GM03348 (cell line): ENCODE measurements around the gene DNAJB8.

Source experiments
- DNase-seq: peaks from one replicate; pipeline ENCODE4 v3.0.0; 2012; ENCODE audit warnings: low spot score

DNAJB8 gene

DNA sequence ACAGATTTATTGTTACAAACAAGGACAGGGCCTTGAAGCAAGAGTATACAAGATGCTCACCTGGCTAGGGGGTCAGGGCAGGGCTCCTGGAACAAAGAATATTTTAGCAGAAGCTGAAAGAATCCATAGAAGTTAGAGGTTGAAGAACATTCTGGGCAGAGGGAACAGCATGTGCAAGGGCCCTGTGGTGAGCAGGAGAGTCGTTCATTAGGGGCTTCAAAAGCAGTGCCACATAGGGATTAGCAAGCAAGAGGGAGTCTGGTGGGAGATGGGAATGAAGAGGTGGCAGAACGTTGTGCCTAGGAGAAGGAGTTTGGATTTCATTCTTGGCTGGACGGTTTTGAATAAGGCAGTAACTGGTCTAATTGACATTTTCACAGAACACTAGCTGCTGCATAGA, 22.9 kb downstream of the DNAJB8 start:
- no peak for DNase-seq

DNA sequence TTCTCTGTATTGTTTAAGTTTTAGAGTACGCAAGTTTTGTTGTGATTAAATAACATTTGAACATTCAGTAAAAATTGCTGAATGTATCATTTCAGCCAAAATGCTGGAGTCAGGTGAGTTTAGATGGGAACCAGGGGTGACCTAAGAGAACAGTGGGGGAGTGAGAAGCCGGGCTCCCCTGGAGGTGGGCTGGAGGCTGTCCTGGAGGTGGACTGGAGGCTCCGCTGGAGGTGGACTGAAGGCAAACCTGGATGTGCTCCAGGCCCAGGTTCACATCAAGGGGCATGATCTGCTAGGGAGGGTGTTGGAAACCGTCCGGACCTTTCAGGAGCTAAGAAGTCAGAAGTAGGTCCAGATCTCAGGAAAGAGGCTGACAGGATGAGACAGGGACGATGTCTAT, 23.7 kb downstream of the DNAJB8 start:
- DNase-seq, result no peak

DNA sequence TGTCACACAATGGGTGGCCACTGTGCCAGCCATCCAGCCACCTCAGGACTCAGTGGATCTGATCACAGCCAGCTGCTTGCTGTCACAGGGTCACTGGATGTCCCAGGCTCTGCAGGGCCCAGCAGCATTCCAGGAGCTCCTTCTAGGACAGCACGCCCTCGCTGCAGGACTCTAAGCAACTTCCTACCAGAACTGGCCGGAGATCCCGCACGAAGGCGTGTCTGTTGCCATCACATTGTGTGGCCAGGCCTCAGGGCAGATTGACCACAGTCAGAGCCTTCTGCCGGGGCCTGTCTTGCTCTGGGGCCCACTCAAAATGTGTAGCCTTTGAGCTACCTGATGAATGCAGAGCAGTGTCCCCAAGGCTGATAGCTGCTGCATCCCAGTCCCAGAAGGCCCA, 24.6 kb downstream of the DNAJB8 start:
- DNase-seq, result no peak

DNA sequence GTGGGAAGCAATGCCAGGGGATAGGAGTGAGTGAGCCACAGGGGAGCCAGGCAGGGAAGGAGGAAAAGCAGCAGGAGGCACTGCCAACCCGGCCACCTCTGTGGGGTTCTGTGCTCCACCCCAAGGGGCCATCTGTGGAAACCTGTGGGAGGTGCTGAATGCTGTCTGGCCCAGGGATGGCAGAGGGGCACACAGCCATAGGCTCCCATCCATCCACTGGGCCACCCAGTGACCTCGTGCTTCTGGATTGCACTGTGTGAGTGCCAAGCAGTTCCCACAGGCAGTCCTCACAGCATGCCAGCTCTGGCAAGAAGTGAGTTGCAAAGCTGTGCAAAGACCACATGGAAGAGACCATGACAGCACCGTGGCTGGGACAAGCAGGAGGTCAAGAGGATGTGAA, 27.5 kb downstream of the DNAJB8 start:
- DNase-seq, result no peak

DNA sequence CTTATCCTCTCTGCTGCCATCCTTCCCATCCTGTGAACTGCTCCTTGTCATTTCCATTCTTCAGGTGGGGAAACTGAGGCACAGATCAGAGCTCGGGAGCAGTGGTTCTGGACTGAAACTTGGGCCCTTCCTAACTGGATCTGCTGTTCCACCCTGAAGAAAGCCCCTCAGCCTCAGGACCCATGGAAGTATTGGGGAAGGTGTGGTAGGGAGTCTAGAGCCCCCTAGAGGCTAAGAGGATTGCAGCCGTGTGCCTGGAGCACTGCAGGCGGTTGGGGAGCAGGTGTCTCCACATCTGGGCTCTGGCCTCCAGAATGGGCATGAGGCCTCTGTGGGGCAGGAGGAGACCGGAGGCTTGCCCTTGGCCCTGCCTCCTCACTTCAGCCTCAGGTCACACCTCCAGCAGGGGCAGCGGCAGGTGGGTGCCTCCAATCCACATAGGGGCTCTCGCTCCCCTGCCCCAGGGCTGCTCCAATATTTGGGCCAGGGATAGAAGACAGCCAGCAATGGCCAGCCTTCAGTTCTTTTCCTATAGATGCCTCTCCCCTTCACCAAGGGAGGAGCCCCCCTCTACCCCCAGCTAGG, 28.1 kb downstream of the DNAJB8 start:
- DNase-seq, result no peak

DNA sequence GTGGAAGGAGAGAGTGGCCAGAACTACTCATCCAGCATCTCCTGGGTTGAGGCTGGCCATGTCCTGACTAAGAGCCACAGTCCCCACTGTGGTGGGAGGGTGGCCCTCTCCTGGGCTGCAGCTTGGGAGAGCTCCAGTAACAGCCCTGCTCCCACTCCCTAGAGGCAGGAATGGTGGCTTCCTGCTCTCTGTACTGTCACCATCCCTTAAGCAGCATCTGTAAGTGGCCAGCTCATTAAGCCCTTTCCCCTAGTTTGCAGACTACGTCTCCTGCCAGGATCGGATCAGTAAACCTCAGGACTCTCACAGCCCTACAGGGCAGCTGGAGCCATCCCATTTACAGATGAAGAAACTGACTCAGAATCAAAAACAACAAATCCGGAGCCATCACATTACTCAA, 30.5 kb downstream of the DNAJB8 start:
- no peak for DNase-seq

DNA sequence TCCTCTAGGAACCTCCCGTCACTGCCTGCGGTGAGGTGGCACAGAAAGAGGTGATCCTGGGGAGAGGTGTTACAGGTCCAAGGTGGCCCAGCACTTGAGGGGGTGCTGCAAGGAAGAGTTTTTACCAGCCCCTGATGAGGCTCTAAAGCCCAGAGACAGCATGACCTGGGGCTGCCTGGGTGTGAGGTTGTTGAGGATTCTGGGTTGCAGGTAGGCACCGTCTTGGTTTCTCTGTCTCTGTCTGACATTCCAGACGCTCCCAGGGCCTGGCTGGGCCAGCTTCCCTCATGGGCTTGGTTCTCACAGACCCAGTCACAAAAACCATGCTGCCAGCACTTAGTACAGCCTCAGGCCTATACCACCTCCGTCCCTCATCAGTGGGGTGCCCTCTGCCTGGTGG, 31.1 kb downstream of the DNAJB8 start:
- no peak for DNase-seq

DNA sequence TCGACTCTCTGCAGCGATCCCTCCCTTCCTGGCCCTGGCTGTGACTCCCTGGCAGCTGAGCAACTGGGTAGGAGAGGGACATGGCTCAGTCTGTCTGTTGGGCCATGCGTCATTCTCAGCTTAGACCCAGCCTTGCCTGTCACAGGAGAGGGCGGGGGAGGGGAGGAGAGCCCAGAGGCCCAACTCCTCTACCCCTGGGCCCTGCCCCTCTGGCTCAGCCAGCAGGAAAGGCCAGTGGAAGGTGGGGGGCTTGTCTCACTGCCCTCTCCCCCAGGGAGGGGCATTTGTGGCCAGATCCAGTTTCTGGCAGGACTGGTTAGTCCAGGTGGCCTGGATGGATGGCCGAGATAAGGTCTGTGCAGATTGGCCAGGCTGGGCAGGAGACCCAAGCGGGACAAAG, 31.6 kb downstream of the DNAJB8 start:
- DNase-seq, result no peak

DNA sequence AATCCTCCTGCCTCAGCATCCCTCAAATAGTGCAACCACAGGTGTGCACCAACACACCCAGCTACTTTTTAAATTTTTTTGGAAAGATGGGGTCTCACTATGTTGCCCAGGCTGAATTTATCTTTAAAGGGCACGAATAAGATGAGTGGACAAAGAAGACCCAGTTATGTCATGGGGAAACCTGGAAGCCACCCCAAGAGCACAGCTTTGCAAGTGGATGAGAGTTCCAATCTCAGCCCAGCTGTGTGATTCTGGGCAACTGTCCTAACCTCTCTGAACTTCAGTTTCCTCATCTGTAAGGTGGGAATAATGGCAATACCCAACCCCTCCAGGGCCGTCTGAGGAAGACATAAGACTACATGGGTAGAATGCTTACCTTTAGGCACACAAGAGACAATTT, 32.2 kb downstream of the DNAJB8 start:
- DNase-seq, result no peak

DNA sequence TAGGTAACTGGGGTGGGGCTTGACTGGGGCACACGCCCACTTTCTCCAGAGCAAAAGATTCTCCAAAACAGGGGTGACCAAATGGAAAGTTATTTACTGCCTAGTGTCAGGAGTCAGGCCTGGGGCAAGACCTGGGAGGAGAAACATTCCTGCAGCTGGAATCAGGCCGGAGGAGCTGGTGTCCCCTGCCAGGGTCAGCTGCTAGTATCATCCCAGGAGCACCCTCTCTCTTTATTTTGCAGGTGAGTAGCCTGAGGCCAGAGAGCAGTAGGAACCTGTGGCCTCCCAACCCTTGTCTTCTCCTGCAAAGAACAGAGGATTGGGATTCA, 32.9 kb downstream of the DNAJB8 start:
- no peak for DNase-seq

DNA sequence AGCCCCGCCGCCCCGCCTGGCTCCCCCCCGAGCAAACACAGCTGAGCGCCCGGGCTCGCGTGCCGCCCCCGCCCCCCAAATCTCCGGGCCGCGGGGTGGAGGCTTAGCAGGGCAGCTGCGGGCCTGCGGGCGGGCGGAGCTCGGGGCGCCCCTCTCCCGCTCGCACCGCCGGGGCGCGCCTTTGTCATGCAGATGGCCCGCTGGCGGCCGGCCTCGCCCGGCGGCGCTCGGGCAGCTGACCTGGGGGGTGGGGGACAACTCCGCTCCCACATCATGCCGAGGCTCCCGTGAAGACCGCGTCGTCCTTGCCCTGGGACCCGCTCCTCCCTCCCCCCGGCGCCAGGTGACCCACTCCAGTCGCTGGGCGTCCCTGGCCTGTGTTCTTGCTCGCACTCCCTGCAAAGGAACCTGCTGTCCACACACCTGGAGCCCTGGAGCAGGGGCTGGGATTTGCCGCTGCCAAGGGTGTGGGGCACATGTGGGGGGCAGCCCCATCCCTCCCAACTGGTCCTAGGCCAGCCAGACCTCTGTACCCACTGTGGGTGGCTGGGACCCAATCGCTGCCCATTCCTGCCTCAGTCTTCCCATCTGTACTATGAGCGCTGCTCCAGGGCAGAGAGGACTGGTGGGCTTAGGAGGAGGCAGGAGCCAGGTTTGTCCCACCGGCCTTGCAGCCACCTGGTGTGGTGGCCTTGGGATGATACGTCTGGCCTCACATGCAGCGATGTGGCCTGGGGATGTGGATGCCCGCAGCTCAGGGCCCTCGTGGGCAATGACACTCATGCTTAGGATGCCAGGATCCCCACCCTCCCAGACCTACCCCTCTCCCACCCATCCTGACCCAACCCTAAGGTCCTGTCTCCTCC, 33.5 kb downstream of the DNAJB8 start:
- DNase-seq, result peak; percentile 71

DNA sequence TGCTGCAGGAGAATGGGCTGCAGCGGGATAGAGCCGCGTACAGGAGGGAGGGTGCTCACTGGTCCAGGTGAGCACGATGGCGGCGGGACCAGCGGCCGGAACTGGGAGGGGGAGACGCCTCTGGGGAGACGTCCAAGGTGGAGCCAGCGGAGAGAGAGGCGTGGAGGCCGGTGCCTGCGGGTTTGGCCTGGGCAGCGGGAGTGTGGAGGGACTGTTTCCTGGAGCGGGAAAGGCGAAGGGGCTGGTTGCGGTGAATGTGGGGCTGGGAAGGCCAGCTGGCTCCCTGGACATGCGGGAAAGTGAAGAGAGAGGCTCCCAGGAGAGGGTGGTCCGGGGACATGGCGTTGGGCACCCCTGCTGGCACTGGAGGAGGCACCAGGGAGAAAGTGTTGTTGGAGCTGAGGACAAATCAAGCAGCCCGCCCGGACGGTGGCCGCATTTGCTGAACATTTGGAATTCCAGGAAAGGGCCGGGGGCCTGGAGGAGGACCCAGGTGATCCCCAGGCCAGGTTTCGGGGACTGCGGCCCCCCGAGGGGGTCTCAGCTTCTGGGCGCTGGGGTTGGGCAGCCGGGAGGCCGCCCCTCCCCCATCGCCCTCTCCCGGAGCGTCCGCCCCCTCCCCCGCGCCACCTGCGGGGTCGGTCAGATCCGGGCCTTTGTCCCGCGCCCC, 34.3 kb downstream of the DNAJB8 start:
- no peak for DNase-seq

DNA sequence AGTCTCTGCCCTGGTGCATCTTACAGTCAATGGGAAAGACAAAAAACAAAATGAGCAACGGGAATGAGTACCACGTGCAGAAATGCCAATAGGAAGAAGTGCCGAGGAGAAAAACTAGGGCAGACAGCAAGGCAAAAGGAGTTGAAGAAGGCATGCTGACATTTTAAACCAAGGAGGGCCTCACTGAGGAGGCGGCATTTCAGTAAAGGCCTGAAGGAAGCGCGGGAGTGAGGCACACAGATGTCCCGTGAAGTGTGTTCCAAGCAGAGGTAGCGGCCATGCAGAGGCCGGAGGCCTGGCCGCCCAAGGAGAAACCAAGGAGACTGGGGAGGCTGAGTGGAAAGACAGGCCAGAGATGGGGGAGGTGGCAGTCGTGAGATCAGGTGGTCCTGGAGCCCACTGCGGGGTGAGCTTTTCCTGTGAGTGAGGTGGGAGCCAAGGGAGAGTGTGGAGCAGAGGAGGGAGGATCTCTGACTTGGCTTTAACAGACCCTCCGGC, 34.8 kb downstream of the DNAJB8 start:
- no peak for DNase-seq

DNA sequence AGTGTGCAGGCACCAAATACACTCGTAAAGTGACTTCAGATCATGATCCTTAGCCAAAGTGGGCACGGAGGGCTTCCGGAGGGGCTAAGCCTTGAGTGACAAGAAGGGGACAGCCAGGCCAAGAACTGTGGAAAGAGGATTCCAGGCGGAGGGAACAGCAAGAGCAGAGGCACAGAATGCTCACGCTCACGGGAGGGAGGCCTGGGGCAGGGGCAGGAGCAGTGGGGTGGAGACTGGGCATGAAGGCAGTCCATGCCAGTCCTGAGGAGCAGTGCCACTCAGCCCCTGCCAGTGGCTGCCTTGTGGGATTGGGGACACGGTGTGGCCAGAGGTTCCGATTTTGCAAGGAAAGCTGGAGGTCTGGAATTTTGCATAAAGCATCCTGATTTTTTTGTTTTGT, 36.0 kb downstream of the DNAJB8 start:
- no peak for DNase-seq

DNA sequence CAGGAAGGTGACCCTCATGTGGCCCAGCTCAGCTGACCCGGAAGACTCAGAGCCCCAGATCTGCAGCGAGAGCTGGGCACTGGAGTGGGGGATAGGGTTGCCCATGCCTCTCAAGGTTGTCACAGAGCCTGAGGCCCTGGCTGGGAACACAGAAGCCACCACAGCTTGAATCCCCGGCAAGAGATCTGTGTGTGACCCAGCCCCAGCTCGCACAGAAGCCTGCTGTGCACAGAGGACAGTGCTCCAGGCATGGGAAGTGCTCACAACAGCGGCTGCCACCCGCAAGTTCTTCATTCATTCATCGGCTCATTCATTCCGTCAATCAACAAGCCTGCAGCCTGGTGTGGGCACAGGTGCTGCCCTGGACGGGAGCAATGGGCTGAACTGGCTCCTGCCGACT, 36.4 kb downstream of the DNAJB8 start:
- no peak for DNase-seq

DNA sequence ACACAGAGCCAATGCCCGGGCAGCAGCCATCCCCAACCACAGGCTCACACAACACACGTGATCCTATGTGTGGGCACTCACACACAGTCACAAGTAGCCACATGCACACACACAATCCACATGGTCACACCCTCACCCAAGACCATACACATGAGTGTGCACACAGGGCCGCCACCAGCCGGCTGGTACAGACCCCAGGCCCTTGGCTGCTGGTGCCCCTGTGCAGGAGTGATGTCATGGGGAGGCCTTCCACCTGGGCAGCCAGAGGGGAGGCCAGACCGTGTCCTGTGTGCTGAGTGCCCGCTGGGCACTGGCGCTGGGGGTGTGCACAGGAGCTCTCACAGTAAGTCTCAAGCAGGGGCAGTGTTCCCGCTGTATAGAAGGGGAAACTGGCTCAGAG, 36.9 kb downstream of the DNAJB8 start:
- no peak for DNase-seq

DNA sequence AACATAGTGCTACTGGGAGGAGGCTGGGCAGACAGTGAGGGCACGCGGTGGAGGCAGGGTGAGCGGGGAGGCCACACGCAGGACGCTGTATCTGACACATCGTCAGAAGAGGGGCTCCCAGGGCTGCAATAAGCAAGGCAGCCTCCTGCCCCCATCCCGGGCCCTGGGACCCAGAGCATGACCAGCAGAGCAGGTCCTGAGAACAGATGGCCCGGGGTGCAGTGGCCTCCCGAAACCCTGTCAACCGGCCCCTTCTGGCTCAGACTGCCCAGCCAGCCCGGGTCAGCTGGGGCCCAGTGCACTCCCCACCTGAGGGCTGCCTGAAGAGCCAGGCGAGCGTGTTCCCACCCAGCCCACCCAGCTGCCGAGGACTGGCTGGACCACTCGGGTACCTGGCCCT, 37.4 kb downstream of the DNAJB8 start:
- DNase-seq, result no peak

DNA sequence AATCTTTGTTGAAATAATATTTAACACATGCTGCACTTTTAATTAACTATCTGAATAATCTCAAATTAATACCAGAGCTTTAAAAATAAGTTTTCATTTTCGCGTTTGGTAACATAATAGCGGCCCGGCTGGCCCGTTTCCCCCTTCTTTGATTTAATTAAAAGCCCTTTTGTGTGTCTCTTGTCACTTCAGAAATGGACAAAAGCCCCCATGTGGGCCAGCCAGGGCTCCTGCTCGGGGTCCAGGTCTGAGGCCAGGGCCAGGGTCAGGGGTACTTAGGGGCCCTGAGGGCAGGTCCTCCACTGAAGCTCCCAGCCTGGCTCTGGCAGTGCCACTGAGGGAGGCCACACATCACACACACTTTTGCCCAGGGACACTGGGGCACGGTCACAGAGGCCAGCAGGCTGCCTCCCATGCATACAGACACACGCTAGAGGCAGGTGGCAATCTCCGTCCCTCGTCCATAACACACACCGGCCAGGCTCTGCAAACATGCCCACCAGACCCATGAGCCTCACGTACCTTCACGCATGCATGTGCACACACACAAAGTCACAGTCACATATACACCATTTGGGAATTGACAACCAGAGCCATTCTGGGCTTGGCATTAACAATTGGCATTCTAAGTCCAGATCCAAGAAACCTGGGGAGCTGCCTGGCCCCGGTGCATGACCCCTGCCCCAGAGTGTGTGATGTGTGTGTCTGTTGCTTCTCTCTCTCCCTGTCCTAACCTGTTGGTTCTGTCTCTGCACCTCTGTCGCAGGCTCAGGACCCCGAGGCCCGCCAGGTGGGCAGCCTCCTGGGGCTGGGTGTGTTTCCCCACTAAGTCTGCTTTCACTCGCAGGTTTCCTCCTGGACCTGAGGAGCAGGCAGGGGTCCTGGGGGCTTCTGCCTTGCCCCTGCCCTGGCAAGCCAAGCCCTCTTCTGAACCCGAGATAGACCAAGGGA, 38.5 kb downstream of the DNAJB8 start:
- no peak for DNase-seq

DNA sequence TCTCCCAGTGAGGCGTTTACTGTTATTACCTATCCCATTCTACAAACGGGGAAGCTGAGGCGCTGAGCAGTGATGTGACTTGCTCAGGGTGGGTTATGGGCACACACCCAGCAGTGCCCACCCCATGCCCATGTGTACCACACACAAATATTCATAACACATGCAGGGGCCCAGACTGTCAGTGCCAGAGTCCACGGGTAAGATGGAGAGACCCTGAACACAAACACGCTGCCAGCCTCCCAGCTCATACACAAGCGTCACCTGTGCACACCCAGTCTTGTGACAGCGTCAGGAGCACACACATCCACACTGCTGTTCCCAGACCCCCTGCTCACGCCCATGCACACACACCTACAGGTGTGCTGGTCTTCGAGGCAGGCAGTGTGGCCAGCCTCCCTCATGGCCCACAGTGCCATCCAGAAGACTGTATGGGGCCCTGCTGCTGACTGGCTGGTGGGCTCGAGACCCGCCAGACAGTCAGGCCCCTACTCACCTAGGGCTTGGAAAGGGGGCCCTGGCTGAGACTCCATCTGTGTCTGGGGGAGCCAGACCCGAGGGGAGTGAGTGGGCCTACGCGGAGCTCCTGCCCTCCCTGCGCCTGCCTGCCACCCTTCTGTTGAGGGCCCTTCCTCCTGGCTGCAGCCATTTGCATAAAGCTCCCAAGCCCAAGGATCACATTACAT, 39.4 kb downstream of the DNAJB8 start:
- DNase-seq, result no peak

DNA sequence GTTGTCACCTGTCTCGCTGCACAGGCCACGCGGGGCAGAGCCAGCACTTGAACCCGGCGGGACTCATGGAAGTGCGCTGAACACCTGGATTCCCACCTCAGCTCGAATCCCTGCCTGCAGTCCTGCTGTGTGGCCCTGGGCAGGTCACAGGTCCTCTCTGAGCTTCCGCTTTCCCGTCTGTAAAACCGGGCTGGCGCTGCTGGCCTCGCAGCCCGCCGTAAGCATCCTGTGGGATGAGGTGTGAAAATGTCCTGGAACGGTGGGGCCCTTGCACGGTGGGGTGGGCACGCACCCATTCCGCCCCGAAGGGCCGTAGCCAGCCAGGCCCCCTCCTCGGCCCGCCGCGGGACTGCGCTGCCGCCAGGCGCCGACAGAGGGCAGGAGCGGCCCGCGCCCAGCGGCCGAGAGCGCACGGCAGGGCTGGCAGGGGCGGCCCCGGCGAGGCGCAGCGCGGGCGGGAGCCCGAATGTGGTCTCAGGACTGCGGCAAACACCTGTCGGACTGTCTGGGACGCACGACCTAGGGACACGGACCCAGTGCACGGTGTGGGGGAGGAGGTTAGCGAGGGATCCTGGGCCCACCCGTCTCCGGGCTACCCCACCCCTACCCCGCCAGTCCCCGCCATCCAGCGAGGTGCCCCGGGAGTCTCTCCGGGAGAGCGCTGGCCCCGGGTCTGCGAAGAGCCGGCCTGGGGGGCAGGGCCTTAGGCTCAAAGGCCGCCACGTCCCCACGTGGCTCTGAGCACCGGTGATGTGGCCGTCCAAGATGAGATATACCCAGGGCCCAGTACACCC, 40.4 kb downstream of the DNAJB8 start:
- peak; percentile 95 for DNase-seq

DNA sequence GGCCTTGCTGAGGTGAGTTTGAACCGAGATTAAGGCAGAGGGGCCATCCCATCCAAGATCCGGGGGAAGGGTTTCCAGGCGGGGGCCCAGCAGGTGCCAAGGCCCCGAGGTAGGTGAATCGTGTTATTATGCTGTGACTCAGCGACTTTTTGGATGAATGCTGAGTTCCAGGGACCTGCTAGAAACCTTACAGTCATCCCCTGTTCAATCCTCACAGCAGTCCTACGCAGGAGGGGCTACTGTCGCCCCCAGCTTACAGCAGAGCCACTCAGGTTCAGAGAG, 40.9 kb downstream of the DNAJB8 start:
- DNase-seq, result no peak
